ENCODE measurements around the gene PAK1. TPM values are rescaled to one million over a fixed set of nuclear protein-coding genes. Genes with fewer than 3 reads are reported as not detected.

PAK1 gene
- total RNA-seq, 4 donors from 2014 or later = 17.8 to 34.5 (median 21.6) TPM

DNA sequence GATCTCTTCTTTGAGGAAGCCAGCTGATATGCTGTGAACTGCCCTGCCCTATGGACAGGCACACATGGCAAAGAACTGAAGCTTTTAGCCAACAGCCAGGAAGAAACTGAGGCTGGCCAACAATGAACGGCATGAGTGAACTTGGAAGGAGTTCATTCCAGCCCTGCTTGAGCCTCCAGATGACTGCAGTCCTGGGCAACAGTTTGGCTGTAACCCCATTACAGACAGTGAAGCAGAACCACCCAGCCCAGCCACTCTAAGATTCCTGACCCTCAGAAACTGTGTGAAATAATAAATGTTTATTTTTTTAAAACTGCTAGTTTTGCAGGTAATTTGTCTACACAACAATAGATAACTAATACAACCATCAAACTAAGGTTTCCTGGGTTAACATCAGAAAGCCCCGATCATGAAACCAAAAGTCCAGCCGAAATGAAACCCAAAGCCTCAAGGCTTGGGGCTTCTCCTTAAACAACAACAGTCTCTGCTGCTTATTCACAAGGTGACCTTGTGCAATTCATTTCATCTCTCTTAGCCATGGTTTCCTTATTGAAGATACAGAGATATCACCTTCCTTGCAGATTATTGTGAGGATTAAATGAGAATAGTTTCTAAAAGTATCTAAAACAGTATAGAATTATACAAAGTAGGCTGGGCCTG, 31.4 kb downstream of the PAK1 start:
- WGBS, 2 donors = 66 to 74% methylated on average over 3 of the region's 3 CpGs

DNA sequence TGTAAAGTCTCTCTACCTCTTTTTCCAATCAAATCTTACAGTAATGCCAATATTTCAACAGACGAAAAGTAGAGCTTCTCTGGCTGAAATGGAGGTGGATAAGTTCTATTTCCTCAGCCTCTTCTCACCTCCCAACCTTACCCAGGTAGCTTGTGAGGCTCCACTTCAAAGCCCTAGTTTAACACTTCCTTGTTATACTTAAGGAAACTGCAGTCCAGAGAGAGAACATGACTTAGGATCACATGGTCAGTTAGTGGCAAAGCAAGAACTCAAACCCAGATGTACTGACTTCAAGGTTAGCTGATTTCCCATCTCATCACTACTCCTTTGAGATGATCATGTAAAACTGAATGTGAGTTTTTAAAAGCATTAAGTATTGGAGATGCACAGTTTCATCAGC, 32.5 kb downstream of the PAK1 start:
- no peak for TF ChIP-seq POLR2A (IDR thresholded peaks at IDR 0.05)
- TF ChIP-seq, protein P1, sequence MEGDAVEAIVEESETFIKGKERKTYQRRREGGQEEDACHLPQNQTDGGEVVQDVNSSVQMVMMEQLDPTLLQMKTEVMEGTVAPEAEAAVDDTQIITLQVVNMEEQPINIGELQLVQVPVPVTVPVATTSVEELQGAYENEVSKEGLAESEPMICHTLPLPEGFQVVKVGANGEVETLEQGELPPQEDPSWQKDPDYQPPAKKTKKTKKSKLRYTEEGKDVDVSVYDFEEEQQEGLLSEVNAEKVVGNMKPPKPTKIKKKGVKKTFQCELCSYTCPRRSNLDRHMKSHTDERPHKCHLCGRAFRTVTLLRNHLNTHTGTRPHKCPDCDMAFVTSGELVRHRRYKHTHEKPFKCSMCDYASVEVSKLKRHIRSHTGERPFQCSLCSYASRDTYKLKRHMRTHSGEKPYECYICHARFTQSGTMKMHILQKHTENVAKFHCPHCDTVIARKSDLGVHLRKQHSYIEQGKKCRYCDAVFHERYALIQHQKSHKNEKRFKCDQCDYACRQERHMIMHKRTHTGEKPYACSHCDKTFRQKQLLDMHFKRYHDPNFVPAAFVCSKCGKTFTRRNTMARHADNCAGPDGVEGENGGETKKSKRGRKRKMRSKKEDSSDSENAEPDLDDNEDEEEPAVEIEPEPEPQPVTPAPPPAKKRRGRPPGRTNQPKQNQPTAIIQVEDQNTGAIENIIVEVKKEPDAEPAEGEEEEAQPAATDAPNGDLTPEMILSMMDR (IDR thresholded peaks at IDR 0.05) = no peak
- DNase-seq (ENCODE audit: low spot score in 2 of 2) = no peak
- 83 to 85% methylated on average over 1 of the region's 1 CpG for WGBS, 2 donors
- intact Hi-C loops (cut with DNase I; ENCODE audit: low total_unique reads) = no loop called here
- H3K4me3 ChIP-seq (ENCODE audit: low read depth, poor library complexity, severe bottlenecking) = no peak overlapping the region

More for the DNA sequence above, 31.4 kb downstream of the PAK1 start:
- TF ChIP-seq, protein P1 (IDR thresholded peaks at IDR 0.05) = no peak
- TF ChIP-seq POLR2A (IDR thresholded peaks at IDR 0.05) = no peak
- H3K4me3 ChIP-seq (ENCODE audit: low read depth, poor library complexity, severe bottlenecking) = no peak overlapping the region
- intact Hi-C loops (cut with DNase I; ENCODE audit: low total_unique reads) = no loop called here
- no peak for DNase-seq (ENCODE audit: low spot score in 2 of 2)

DNA sequence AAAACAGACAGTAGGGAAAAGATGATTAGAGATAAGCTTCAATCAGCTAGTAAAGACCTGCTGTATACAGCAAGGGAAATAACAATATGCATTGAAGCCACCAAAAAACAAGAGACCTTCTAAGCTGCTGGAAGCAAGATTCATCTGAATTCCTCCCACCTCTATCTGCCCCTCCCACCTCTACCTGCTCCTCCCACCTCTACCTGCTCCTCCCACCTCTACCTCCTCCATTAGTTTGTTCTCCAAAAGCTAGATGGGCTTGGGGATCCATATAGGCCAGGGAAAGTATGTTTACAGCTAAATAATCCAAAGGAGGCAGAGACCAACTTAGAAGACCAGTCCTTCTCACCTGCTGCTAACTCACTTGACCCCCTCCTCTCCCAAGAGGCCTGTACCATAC, 33.2 kb downstream of the PAK1 start:
- intact Hi-C loops (cut with DNase I; ENCODE audit: low total_unique reads) = no loop called here
- no peak for DNase-seq (ENCODE audit: low spot score in 2 of 2)

DNA sequence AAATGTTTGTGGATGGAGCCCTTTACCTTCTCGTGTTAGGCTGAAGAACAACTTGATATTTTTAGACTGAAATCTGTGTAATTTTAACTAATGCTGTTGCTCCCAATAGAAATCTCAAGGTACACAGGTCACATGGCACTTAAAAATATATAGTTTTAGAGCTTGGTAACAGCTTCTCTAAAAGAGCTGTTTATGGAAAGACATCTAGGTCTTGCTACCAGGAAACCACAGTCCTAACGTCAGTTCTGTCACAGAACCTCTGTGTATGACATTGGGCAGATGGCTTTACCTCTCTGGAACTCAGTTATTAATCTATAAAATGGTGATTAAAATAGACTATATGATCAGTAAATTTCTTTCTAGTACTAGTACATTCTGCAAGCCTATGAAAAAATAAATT, 35.4 kb downstream of the PAK1 start:
- TF ChIP-seq POLR2A (IDR thresholded peaks at IDR 0.05) = no peak
- TF ChIP-seq, protein P1 (IDR thresholded peaks at IDR 0.05) = no peak
- intact Hi-C loops (cut with DNase I; ENCODE audit: low total_unique reads) = no loop called here
- no peak overlapping the region for H3K4me3 ChIP-seq (ENCODE audit: low read depth, poor library complexity, severe bottlenecking)
- 85 to 87% methylated on average over 2 of the region's 2 CpGs for WGBS, 2 donors
- no peak for DNase-seq (ENCODE audit: low spot score in 2 of 2)

More for the DNA sequence above, 33.2 kb downstream of the PAK1 start:
- H3K4me3 ChIP-seq (ENCODE audit: low read depth, poor library complexity, severe bottlenecking) = no peak overlapping the region
- no peak for TF ChIP-seq POLR2A (IDR thresholded peaks at IDR 0.05)
- TF ChIP-seq, protein P1 (IDR thresholded peaks at IDR 0.05) = no peak

DNA sequence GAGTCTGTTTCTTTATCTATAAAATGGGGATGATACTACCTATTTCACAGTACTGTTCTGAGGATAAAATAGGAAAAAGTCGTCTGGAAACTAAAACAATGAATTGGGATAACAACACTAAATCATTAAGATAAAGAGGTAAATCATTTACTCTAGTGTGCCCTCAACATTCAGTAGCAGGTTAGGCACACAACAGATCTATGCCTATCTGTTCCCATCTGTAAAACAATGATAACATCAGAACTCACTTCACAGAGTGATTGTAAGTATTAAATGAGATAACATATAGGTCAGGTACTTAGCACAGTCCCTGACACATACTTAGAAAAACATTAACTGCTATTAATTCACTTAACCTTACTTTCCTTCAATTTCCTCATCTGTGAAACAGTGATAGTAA, 36.9 kb downstream of the PAK1 start:
- no peak for TF ChIP-seq POLR2A (IDR thresholded peaks at IDR 0.05)
- TF ChIP-seq, protein P1 (IDR thresholded peaks at IDR 0.05) = no peak
- intact Hi-C loops (cut with DNase I; ENCODE audit: low total_unique reads) = no loop called here
- WGBS, 2 donors = 39 to 58% methylated on average over 1 of the region's 1 CpG
- no peak overlapping the region for H3K4me3 ChIP-seq (ENCODE audit: low read depth, poor library complexity, severe bottlenecking)
- no peak for DNase-seq (ENCODE audit: low spot score in 2 of 2)

DNA sequence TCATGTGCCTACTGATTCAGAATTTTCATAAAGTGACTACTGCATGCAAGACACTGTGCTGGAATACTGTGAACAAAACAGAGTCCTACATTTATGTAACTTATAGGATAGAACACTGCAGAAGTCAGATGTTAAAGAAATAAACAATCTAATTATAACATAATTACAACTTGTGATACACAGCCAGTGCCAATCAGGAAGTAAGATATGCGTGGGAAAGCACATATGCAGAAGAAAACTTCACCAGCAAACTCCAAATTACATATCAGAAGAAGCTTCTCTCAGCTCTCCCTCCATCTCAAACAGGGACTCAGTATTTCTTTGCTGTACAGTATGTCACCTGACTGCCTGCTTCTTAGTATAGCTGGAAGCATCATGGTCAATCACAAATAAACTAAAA, 37.4 kb downstream of the PAK1 start:
- no peak for DNase-seq (ENCODE audit: low spot score in 2 of 2)
- TF ChIP-seq POLR2A (IDR thresholded peaks at IDR 0.05) = no peak
- TF ChIP-seq, protein P1 (IDR thresholded peaks at IDR 0.05) = no peak
- WGBS, 2 donors = 14 to 17% methylated on average over 1 of the region's 1 CpG
- H3K4me3 ChIP-seq (ENCODE audit: low read depth, poor library complexity, severe bottlenecking) = no peak overlapping the region
- intact Hi-C loops (cut with DNase I; ENCODE audit: low total_unique reads) = no loop called here
